ENCODE measurements around the gene C7orf33. TPM values are rescaled to one million over a fixed set of nuclear protein-coding genes. Genes with fewer than 3 reads are reported as not detected.
"Not testable (repeated sequence)": the region's sequence is repeated elsewhere in the genome, so short reads cannot be mapped to it uniquely, and the experiment has no call there.

C7orf33 gene
- total RNA-seq, 3 donors from 2014 or later = not detected

- no peaks in the 10 kb centered on the region for H3K27me3 ChIP-seq
- H3K4me3 ChIP-seq = no peak overlapping the region
- intact Hi-C loops (cut with DNase I; ENCODE audit: low total_unique reads) = no loop called here
- no peaks in the 10 kb centered on the region for H3K36me3 ChIP-seq
- H3K4me1 ChIP-seq = no peaks in the 10 kb centered on the region
- TF ChIP-seq POLR2A (IDR thresholded peaks at IDR 0.05) = no peak
- TF ChIP-seq CTCF (IDR thresholded peaks at IDR 0.05) = no peak
- no peak for TF ChIP-seq POLR2AphosphoS5 (IDR thresholded peaks at IDR 0.05)
- no peaks in the 10 kb centered on the region for H3K9me3 ChIP-seq
- no peak for DNase-seq (ENCODE audit: low spot score in 2 of 2)
- H3K27ac ChIP-seq = no peak overlapping the region
Observed at GRCh38 chr7:148570510-148570909, 20.1 kb upstream of the C7orf33 start.

GRCh38 chr7:148570973-148571372 lies 19.6 kb upstream of the C7orf33 start:
- H3K9me3 ChIP-seq; H3K27ac ChIP-seq; DNase-seq (ENCODE audit: low spot score in 2 of 2); intact Hi-C loops (cut with DNase I; ENCODE audit: low total_unique reads); H3K4me1 ChIP-seq; H3K4me3 ChIP-seq; H3K27me3 ChIP-seq; H3K36me3 ChIP-seq: not testable (repeated sequence)

GRCh38 chr7:148571381-148571780 lies 19.2 kb upstream of the C7orf33 start:
- Histone ChIP-seq H3K9me3 (no peaks in the 10 kb centered on the region), H3K4me1 (no peaks in the 10 kb centered on the region), H3K27ac (no peak overlapping the region), H3K36me3 (no peaks in the 10 kb centered on the region), H3K4me3 (no peak overlapping the region), H3K27me3 (no peaks in the 10 kb centered on the region)
- TF ChIP-seq CTCF (IDR thresholded peaks at IDR 0.05) (no peak), POLR2AphosphoS5 (IDR thresholded peaks at IDR 0.05) (no peak), POLR2A (IDR thresholded peaks at IDR 0.05) (no peak)
- DNase-seq (ENCODE audit: low spot score in 2 of 2) = no peak
- intact Hi-C loops (cut with DNase I; ENCODE audit: low total_unique reads) = no loop called here

- Histone ChIP-seq H3K27me3 (no peaks in the 10 kb centered on the region), H3K9me3 (no peaks in the 10 kb centered on the region), H3K4me1 (no peaks in the 10 kb centered on the region), H3K4me3 (no peak overlapping the region), H3K36me3 (no peaks in the 10 kb centered on the region), H3K27ac (no peak overlapping the region)
- intact Hi-C loops (cut with DNase I; ENCODE audit: low total_unique reads) = no loop called here
- TF ChIP-seq POLR2A (IDR thresholded peaks at IDR 0.05) = no peak
- no peak for TF ChIP-seq POLR2AphosphoS5 (IDR thresholded peaks at IDR 0.05)
- TF ChIP-seq CTCF (IDR thresholded peaks at IDR 0.05) = no peak
- DNase-seq (ENCODE audit: low spot score in 2 of 2) = no peak
Observed at GRCh38 chr7:148572067-148572522, 18.5 kb upstream of the C7orf33 start.

- H3K36me3 ChIP-seq; intact Hi-C loops (cut with DNase I; ENCODE audit: low total_unique reads); H3K27me3 ChIP-seq; H3K9me3 ChIP-seq; DNase-seq (ENCODE audit: low spot score in 2 of 2); H3K27ac ChIP-seq; H3K4me3 ChIP-seq; H3K4me1 ChIP-seq: not testable (repeated sequence)
Observed at GRCh38 chr7:148573581-148573980, 17.0 kb upstream of the C7orf33 start.

GRCh38 chr7:148575640-148576411 lies 14.7 kb upstream of the C7orf33 start:
- TF ChIP-seq CTCF (IDR thresholded peaks at IDR 0.05) (peak in 2 of 3 donors; percentile 58 to 59), POLR2AphosphoS5 (IDR thresholded peaks at IDR 0.05) (no peak)
- H3K4me3 ChIP-seq = no peak overlapping the region
- no peaks in the 10 kb centered on the region for H3K27me3 ChIP-seq
- no peaks in the 10 kb centered on the region for H3K9me3 ChIP-seq
- no peaks in the 10 kb centered on the region for H3K36me3 ChIP-seq
- H3K4me1 ChIP-seq = no peaks in the 10 kb centered on the region
- no peak overlapping the region for H3K27ac ChIP-seq
- DNase-seq (ENCODE audit: low spot score in 2 of 2) = peak; percentile 33 to 59
- intact Hi-C loops (cut with DNase I; ENCODE audit: low total_unique reads) = no loop called here
